Right hindlimb (tissue), 1 donor: ENCODE data around the gene MACROD2.

Source experiments
- DNase-seq: peaks from one replicate; pipeline ENCODE4 v3.0.0-alpha.2; 2018

Gene MACROD2

GRCh38 chr20:15031546-15032351 is 1036.4 kb downstream of the MACROD2 start:
- DNase-seq = no peak

GRCh38 chr20:15032352-15032622 is 1037.0 kb downstream of the MACROD2 start:
- no peak for DNase-seq

GRCh38 chr20:15033269-15033668 is 1038.0 kb downstream of the MACROD2 start:
- no peak for DNase-seq

- no peak for DNase-seq
Measured at GRCh38 chr20:15033891-15034290, 1038.6 kb downstream of the MACROD2 start.

- DNase-seq = no peak
Measured at GRCh38 chr20:15036948-15037347, 1041.6 kb downstream of the MACROD2 start.

- no peak for DNase-seq
Measured at GRCh38 chr20:15039088-15039752, 1043.9 kb downstream of the MACROD2 start.

GRCh38 chr20:15042723-15043122 is 1047.4 kb downstream of the MACROD2 start:
- DNase-seq = no peak

- peak; percentile 76 for DNase-seq
Measured at GRCh38 chr20:15045246-15045645, 1049.9 kb downstream of the MACROD2 start.

- DNase-seq = no peak
Measured at GRCh38 chr20:15047042-15047441, 1051.7 kb downstream of the MACROD2 start.

GRCh38 chr20:15047601-15048000 is 1052.3 kb downstream of the MACROD2 start:
- no peak for DNase-seq

- DNase-seq = peak; percentile 35
Measured at GRCh38 chr20:15056246-15056645, 1060.9 kb downstream of the MACROD2 start.

- DNase-seq = no peak
Measured at GRCh38 chr20:15058841-15059240, 1063.5 kb downstream of the MACROD2 start.

GRCh38 chr20:15059438-15059837 is 1064.1 kb downstream of the MACROD2 start:
- no peak for DNase-seq

GRCh38 chr20:15060265-15061060 is 1065.1 kb downstream of the MACROD2 start:
- DNase-seq = no peak

GRCh38 chr20:15061061-15061430 is 1065.7 kb downstream of the MACROD2 start:
- DNase-seq = no peak

GRCh38 chr20:15061955-15062354 is 1066.6 kb downstream of the MACROD2 start:
- DNase-seq = no peak

GRCh38 chr20:15063081-15063480 is 1067.8 kb downstream of the MACROD2 start:
- no peak for DNase-seq

GRCh38 chr20:15064741-15065140 is 1069.4 kb downstream of the MACROD2 start:
- no peak for DNase-seq

GRCh38 chr20:15065794-15066193 is 1070.5 kb downstream of the MACROD2 start:
- DNase-seq = no peak

- no peak for DNase-seq
Measured at GRCh38 chr20:15068486-15068885, 1073.2 kb downstream of the MACROD2 start.

- no peak for DNase-seq
Measured at GRCh38 chr20:15069355-15069754, 1074.0 kb downstream of the MACROD2 start.

GRCh38 chr20:15071085-15071808 is 1075.9 kb downstream of the MACROD2 start:
- DNase-seq = no peak

- DNase-seq = no peak
Measured at GRCh38 chr20:15072316-15072715, 1077.0 kb downstream of the MACROD2 start.
